IMR-90 (cell line): ENCODE results near the gene XDH.

ENCODE experiments used
- BHLHE40 ChIP-seq: fragments of 150-350 bp; IDR thresholded peaks from 2 replicates; pipeline ENCODE4 v1.6.1; 2016; ENCODE audit warnings: mild to moderate bottlenecking, low read depth, low read length
- CEBPB ChIP-seq: IDR thresholded peaks from 2 replicates; pipeline ENCODE4 v1.6.1; 2012; ENCODE audit warnings: low read depth, low read length, improper control_type of control experiment
- CHD1 ChIP-seq: IDR thresholded peaks from 2 replicates; pipeline ENCODE4 v1.6.1; 2012; ENCODE audit warnings: low read depth, low read length, improper control_type of control experiment
- CTCF ChIP-seq: conservative IDR thresholded peaks from 2 replicates; pipeline ENCODE4 v1.5.1; 2012; ENCODE audit warnings: mild to moderate bottlenecking, low read depth, low read length, improper control_type of control experiment
- FOS ChIP-seq: fragments of 150-350 bp; IDR thresholded peaks from 2 replicates; pipeline ENCODE4 v1.6.1; 2016; ENCODE audit warnings: low read depth, low read length
- MAFK ChIP-seq: IDR thresholded peaks from 2 replicates; pipeline ENCODE4 v1.6.1; 2012; ENCODE audit warnings: low read depth, low read length, improper control_type of control experiment
- MXI1 ChIP-seq: IDR thresholded peaks from 2 replicates; pipeline ENCODE4 v1.6.1; 2012; ENCODE audit warnings: low read depth, mild to moderate bottlenecking, low read length, moderate library complexity, borderline replicate concordance
- NFE2L2 ChIP-seq: fragments of 150-350 bp; IDR thresholded peaks from 2 replicates; pipeline ENCODE4 v1.6.1; 2016; ENCODE audit warnings: low read depth, mild to moderate bottlenecking, low read length
- POLR2A ChIP-seq: IDR thresholded peaks from 2 replicates; pipeline ENCODE4 v1.6.1; 2012; ENCODE audit warnings: mild to moderate bottlenecking, low read depth, low read length
- RAD21 ChIP-seq: IDR thresholded peaks from 2 replicates; pipeline ENCODE4 v1.6.1; 2012; ENCODE audit warnings: low read length, improper control_type of control experiment
- RCOR1 ChIP-seq: IDR thresholded peaks from 2 replicates; pipeline ENCODE4 v1.6.1; 2012; ENCODE audit warnings: mild to moderate bottlenecking, low read length, improper control_type of control experiment; ENCODE audit not compliant: insufficient replicate concordance
- RFX5 ChIP-seq: IDR thresholded peaks from 2 replicates; pipeline ENCODE4 v1.8.0; 2012; ENCODE audit warnings: low read depth, mild to moderate bottlenecking, low read length, moderate library complexity
- USF2 ChIP-seq: fragments of 150-350 bp; IDR thresholded peaks from 2 replicates; pipeline ENCODE4 v1.6.1; 2017; ENCODE audit warnings: mild to moderate bottlenecking, antibody characterized with exemption, low read length, low read depth
- TF ChIP-seq, protein P1 (sequence below): fragments of 150-350 bp; IDR thresholded peaks from 2 replicates; pipeline ENCODE4 v1.6.1; 2016; ENCODE audit warnings: low read depth, mild to moderate bottlenecking, low read length, moderate library complexity, borderline replicate concordance

DNA sequence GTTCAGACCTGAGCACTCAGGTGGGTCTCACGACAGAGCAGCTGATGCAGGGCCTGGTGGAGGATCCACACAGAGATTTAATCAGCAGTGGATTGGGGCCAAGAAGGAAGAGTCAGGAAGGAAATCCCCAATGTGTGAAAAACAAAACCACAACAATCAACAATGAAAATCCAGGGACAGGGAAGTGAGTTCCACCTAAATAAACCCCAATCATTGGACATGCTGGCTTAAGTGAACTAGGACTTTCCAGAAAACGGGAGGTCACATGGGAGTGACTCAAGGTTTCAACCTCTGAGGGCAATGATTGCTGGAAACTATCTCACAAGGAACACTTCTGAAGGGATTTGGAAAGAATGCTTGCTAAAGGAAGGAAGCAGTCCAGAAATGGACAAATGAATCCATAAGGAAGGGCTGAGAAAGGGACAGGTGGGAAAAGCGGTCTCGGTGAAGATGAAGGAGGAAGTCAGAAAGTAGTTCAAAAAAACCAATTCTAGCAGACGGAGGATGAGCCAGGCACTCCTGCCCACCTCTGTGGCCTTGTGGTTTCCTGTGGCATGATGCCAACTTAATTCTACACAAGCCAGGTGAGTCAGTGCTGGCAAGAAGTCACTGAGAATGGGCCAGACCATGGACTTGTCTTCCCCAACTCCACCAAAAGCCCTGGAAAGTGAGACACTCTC, 15.4 kb upstream of the XDH start:
- TF ChIP-seq CTCF (no peak), POLR2A (no peak), CEBPB (no peak), RCOR1 (no peak), RAD21 (no peak), USF2 (no peak), NFE2L2 (no peak), BHLHE40 (no peak), CHD1 (no peak), MXI1 (no peak), MAFK (no peak), RFX5 (no peak), FOS (no peak)
- TF ChIP-seq, protein P1, sequence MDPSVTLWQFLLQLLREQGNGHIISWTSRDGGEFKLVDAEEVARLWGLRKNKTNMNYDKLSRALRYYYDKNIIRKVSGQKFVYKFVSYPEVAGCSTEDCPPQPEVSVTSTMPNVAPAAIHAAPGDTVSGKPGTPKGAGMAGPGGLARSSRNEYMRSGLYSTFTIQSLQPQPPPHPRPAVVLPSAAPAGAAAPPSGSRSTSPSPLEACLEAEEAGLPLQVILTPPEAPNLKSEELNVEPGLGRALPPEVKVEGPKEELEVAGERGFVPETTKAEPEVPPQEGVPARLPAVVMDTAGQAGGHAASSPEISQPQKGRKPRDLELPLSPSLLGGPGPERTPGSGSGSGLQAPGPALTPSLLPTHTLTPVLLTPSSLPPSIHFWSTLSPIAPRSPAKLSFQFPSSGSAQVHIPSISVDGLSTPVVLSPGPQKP: no peak
